GM12865 (cell line): ENCODE measurements around the gene CHCHD6.

Experiments
- DNase-seq: peaks from one replicate; pipeline ENCODE4 v3.0.0; 2010; ENCODE audit warnings: low read depth
- H3K4me3 ChIP-seq: 2 replicates; pipeline ENCODE4 v1.5.1; 2011; ENCODE audit warnings: mild to moderate bottlenecking, low read depth, low read length, control low read depth
- TF ChIP-seq, protein P1 (sequence below): IDR thresholded peaks from 2 replicates; pipeline ENCODE4 v1.5.1; 2011; ENCODE audit warnings: low read length, control low read depth, low read depth, inconsistent platforms; ENCODE audit not compliant: insufficient read depth; ENCODE audit errors: missing control alignments

Gene CHCHD6

GRCh38 chr3:126768903-126769302 lies 64.9 kb downstream of the CHCHD6 start:
- no peak for DNase-seq
- TF ChIP-seq, protein P1, sequence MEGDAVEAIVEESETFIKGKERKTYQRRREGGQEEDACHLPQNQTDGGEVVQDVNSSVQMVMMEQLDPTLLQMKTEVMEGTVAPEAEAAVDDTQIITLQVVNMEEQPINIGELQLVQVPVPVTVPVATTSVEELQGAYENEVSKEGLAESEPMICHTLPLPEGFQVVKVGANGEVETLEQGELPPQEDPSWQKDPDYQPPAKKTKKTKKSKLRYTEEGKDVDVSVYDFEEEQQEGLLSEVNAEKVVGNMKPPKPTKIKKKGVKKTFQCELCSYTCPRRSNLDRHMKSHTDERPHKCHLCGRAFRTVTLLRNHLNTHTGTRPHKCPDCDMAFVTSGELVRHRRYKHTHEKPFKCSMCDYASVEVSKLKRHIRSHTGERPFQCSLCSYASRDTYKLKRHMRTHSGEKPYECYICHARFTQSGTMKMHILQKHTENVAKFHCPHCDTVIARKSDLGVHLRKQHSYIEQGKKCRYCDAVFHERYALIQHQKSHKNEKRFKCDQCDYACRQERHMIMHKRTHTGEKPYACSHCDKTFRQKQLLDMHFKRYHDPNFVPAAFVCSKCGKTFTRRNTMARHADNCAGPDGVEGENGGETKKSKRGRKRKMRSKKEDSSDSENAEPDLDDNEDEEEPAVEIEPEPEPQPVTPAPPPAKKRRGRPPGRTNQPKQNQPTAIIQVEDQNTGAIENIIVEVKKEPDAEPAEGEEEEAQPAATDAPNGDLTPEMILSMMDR: no peak
- no peak overlapping the region for H3K4me3 ChIP-seq

GRCh38 chr3:126770096-126770495 lies 66.1 kb downstream of the CHCHD6 start:
- DNase-seq: no peak
- no peak overlapping the region for H3K4me3 ChIP-seq
- TF ChIP-seq, protein P1: no peak

GRCh38 chr3:126773167-126773566 lies 69.1 kb downstream of the CHCHD6 start:
- TF ChIP-seq, protein P1: no peak
- DNase-seq: no peak
- no peak overlapping the region for H3K4me3 ChIP-seq

DNA sequence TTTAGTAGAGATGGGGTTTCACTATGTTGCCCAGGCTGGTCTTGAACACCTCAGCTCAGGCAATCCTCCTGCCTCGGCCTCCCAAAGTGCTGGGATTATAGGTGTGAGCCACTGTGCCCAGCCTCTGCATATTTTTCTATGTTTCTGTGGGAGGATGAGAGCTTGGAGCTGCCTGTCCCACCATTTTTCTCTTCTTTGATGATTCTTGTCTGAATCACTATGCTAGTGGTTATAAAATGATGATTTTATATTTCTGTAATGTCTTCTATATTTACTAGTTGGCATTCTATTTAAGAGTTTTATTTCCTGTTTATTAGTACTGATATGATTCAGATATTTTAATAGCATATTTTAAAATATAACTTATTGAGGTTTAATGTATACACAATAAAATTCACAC lies 69.7 kb downstream of the CHCHD6 start:
- TF ChIP-seq, protein P1: no peak
- H3K4me3 ChIP-seq: no peak overlapping the region
- DNase-seq: no peak

DNA sequence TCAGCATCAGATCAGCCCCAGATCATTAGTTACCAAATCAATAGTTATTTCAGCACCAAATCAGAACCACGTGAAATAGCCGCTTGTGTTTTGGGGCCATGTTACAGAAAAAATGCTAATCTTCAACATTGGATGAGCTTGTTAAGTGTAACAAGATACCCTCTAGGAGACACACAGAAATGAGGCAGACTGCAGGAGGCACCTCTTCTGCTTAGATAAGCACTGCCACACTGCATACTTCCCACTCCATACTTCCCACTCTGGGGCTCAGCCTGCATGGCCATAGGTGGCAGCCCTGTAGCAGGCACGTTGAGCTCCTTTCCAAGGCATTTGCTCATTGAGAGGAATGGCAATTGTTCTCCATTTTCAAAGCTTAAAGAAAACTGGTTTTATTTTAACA lies 73.3 kb downstream of the CHCHD6 start:
- DNase-seq: no peak
- H3K4me3 ChIP-seq: no peak overlapping the region
- TF ChIP-seq, protein P1: no peak

- DNase-seq: no peak
- no peak overlapping the region for H3K4me3 ChIP-seq
- TF ChIP-seq, protein P1: no peak
Observed at GRCh38 chr3:126780666-126781065, 76.6 kb downstream of the CHCHD6 start.

- TF ChIP-seq, protein P1: no peak
- DNase-seq: no peak
- no peak overlapping the region for H3K4me3 ChIP-seq
Observed at GRCh38 chr3:126781406-126781805, 77.4 kb downstream of the CHCHD6 start.
